Kidney glomerular epithelial cell (primary cell): Measurements from ENCODE around the gene TBC1D22A.
A peak's percentile ranks its signal among the peaks of the same experiment; 100 is the strongest.

Experiments used
- DNase-seq: peaks from one replicate; lab custom pipeline; 2025; lab: John Stamatoyannopoulos, UW

TBC1D22A gene

GRCh38 chr22:46795845-46796565, 33.6 kb downstream of the TBC1D22A start:
- no peak for DNase-seq

- no peak for DNase-seq
These were observed 34.2 kb downstream of the TBC1D22A start for GRCh38 chr22:46796566-46797195.

- no peak for DNase-seq
These were observed 34.9 kb downstream of the TBC1D22A start for GRCh38 chr22:46797355-46797754.

GRCh38 chr22:46798041-46798365, 35.6 kb downstream of the TBC1D22A start:
- no peak for DNase-seq

GRCh38 chr22:46798366-46799350, 36.2 kb downstream of the TBC1D22A start:
- DNase-seq = peak; percentile 30

GRCh38 chr22:46799626-46800025, 37.2 kb downstream of the TBC1D22A start:
- no peak for DNase-seq

GRCh38 chr22:46800102-46800857, 37.8 kb downstream of the TBC1D22A start:
- DNase-seq = no peak

- DNase-seq = no peak
These were observed 38.9 kb downstream of the TBC1D22A start for GRCh38 chr22:46801331-46801811.

- DNase-seq = no peak
These were observed 39.6 kb downstream of the TBC1D22A start for GRCh38 chr22:46801826-46802607.

- DNase-seq = no peak
These were observed 40.2 kb downstream of the TBC1D22A start for GRCh38 chr22:46802608-46803027.

GRCh38 chr22:46803031-46803880, 40.8 kb downstream of the TBC1D22A start:
- DNase-seq = no peak

GRCh38 chr22:46803936-46804335, 41.5 kb downstream of the TBC1D22A start:
- DNase-seq = no peak

- no peak for DNase-seq
These were observed 44.3 kb downstream of the TBC1D22A start for GRCh38 chr22:46806794-46807193.

- DNase-seq = no peak
These were observed 45.0 kb downstream of the TBC1D22A start for GRCh38 chr22:46807458-46807857.

- DNase-seq = no peak
These were observed 46.9 kb downstream of the TBC1D22A start for GRCh38 chr22:46809153-46809885.

- no peak for DNase-seq
These were observed 48.7 kb downstream of the TBC1D22A start for GRCh38 chr22:46810856-46811786.

- DNase-seq = no peak
These were observed 49.7 kb downstream of the TBC1D22A start for GRCh38 chr22:46812034-46812605.

- no peak for DNase-seq
These were observed 50.3 kb downstream of the TBC1D22A start for GRCh38 chr22:46812788-46813187.
